ENCODE data around the gene RUVBL1. TPM values are rescaled to one million over a fixed set of nuclear protein-coding genes. Genes with fewer than 3 reads are reported as not detected.
"Not testable (repeated sequence)": the region's sequence is repeated elsewhere in the genome, so short reads cannot be mapped to it uniquely, and the experiment has no call there.

Gene RUVBL1
- total RNA-seq, 4 donors from 2014 or later, result 16.3 to 35.6 (median 28.3) TPM

- no peak for TF ChIP-seq POLR2A (IDR thresholded peaks at IDR 0.05)
- no peak for TF ChIP-seq EP300 (IDR thresholded peaks at IDR 0.05)
- TF ChIP-seq POLR2AphosphoS5 (IDR thresholded peaks at IDR 0.05), result no peak
- TF ChIP-seq, protein P1, sequence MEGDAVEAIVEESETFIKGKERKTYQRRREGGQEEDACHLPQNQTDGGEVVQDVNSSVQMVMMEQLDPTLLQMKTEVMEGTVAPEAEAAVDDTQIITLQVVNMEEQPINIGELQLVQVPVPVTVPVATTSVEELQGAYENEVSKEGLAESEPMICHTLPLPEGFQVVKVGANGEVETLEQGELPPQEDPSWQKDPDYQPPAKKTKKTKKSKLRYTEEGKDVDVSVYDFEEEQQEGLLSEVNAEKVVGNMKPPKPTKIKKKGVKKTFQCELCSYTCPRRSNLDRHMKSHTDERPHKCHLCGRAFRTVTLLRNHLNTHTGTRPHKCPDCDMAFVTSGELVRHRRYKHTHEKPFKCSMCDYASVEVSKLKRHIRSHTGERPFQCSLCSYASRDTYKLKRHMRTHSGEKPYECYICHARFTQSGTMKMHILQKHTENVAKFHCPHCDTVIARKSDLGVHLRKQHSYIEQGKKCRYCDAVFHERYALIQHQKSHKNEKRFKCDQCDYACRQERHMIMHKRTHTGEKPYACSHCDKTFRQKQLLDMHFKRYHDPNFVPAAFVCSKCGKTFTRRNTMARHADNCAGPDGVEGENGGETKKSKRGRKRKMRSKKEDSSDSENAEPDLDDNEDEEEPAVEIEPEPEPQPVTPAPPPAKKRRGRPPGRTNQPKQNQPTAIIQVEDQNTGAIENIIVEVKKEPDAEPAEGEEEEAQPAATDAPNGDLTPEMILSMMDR (IDR thresholded peaks at IDR 0.05), result no peak
- Histone ChIP-seq H3K27me3 (no peaks in the 10 kb centered on the region), H3K4me3 (no peak overlapping the region), H3K9me3 (no peaks in the 10 kb centered on the region), H3K4me1 (peaks cover 12% of the 10 kb centered on the region), H3K36me3 (peaks cover 10% of the 10 kb centered on the region), H3K27ac (no peak overlapping the region)
- WGBS, result 88% methylated on average over 3 of the region's 3 CpGs
- no peak for DNase-seq (ENCODE audit: low spot score in 2 of 2)
These were observed 32.2 kb upstream of the RUVBL1 start for GRCh38 chr3:128155616-128156360.

- Histone ChIP-seq H3K4me3 (peak overlapping the region; percentile 87), H3K4me1 (peaks cover 12% of the 10 kb centered on the region), H3K36me3 (peaks cover 10% of the 10 kb centered on the region)
- 89% methylated on average over 16 of the region's 16 CpGs for WGBS
- H3K27ac ChIP-seq; H3K9me3 ChIP-seq; DNase-seq (ENCODE audit: low spot score in 2 of 2); H3K27me3 ChIP-seq: not testable (repeated sequence)
These were observed 30.7 kb upstream of the RUVBL1 start for GRCh38 chr3:128154354-128154753.

GRCh38 chr3:128153156-128154041 is 29.8 kb upstream of the RUVBL1 start, which contains the start of gene EEFSEC:
EEFSEC (plus strand) TSS chr3:128153481; CDS start chr3:128153508, 27 bp downstream.
- peak within 1 kb of the TSS; percentile 87 for H3K4me3 ChIP-seq
- 0% methylated on average over 20 of the region's 96 CpGs for WGBS
- TF ChIP-seq, protein P1 (IDR thresholded peaks at IDR 0.05), result no peak
- TF ChIP-seq POLR2AphosphoS5 (IDR thresholded peaks at IDR 0.05) (peak in 2 of 3 donors; percentile 55 to 94), POLR2A (IDR thresholded peaks at IDR 0.05) (peak in 1 of 2 donors; percentile 26)
- DNase-seq (ENCODE audit: low spot score in 2 of 2), result peak; percentile 88 to 92
- H3K27me3 ChIP-seq, result no peaks in the 10 kb centered on the region
- peaks cover 12% of the 10 kb centered on the region for H3K4me1 ChIP-seq
- H3K36me3 ChIP-seq, result peaks cover 10% of the 10 kb centered on the region
- H3K27ac ChIP-seq, result peak within 1 kb of the TSS; percentile 83
- no peaks in the 10 kb centered on the region for H3K9me3 ChIP-seq

DNA sequence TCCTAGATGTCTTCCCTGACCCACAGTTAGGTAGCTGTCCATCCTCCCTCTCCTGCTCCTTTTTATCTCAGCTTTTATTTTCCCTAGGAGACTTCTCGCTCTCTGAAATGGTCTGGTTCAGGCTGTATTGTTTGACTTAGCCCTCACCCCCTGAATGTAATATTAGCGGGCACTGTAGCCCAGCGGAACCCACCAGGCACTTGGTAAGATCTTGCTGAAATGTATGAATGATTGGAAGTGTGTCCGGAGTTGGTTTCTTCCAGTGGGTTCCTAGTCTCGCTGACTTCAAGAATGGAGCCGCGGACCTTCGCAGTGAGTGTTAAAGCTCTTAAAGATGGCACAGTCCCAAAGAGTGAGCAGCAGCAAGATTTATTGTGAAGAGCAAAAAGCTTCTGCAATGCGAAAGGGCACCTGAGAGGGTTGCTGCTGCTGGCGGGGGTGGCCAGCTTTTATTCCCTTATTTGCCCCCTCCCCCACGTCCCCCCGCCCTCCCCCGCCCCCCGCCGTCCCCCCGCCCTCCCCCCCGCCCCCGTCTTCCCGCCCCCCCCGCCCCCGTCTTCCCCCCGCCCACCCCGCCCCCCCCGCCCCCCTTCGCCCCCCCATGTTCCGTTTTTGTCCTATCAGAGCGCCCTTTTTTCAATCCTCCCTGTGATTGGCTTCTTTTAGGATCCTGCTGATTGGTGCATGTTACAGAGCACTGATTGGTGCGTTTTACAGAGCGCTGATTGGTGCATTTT is 29.0 kb upstream of the RUVBL1 start:
- WGBS, result 60% methylated on average over 14 of the region's 29 CpGs
- Histone ChIP-seq H3K9me3 (no peaks in the 10 kb centered on the region), H3K4me1 (peaks cover 12% of the 10 kb centered on the region), H3K27me3 (no peaks in the 10 kb centered on the region), H3K27ac (peak overlapping the region; percentile 83), H3K4me3 (peak overlapping the region; percentile 87), H3K36me3 (peaks cover 9% of the 10 kb centered on the region)
- DNase-seq (ENCODE audit: low spot score in 2 of 2), result no peak
- no peak for TF ChIP-seq POLR2A (IDR thresholded peaks at IDR 0.05)

GRCh38 chr3:128151758-128152274 is 28.2 kb upstream of the RUVBL1 start:
- TF ChIP-seq EP300 (IDR thresholded peaks at IDR 0.05), result no peak
- no peak for TF ChIP-seq POLR2AphosphoS5 (IDR thresholded peaks at IDR 0.05)
- TF ChIP-seq POLR2A (IDR thresholded peaks at IDR 0.05), result no peak
- TF ChIP-seq, protein P1 (IDR thresholded peaks at IDR 0.05), result no peak
- no peak overlapping the region for H3K27ac ChIP-seq
- H3K36me3 ChIP-seq, result peaks cover 1% of the 10 kb centered on the region
- H3K4me3 ChIP-seq, result no peak overlapping the region
- no peaks in the 10 kb centered on the region for H3K27me3 ChIP-seq
- DNase-seq (ENCODE audit: low spot score in 2 of 2), result no peak
- WGBS, result 84% methylated on average over 5 of the region's 5 CpGs
- H3K4me1 ChIP-seq, result peaks cover 12% of the 10 kb centered on the region
- H3K9me3 ChIP-seq, result no peaks in the 10 kb centered on the region
